ENCODE measurements around the gene MFN1. TPM values are rescaled to one million over a fixed set of nuclear protein-coding genes. Genes with fewer than 3 reads are reported as not detected.

The MFN1 gene
- total RNA-seq, 1 donor from 2014 or later = 56.9 TPM

- DNase-seq (ENCODE audit: extremely low spot score, unreplicated experiment) = no peak
- no peak for TF ChIP-seq CTCF (IDR thresholded peaks at IDR 0.05)
- no peaks in the 10 kb centered on the region for H3K27me3 Mint-ChIP-seq (ENCODE audit: unreplicated experiment)
- H3K4me3 Mint-ChIP-seq (ENCODE audit: unreplicated experiment) = no peak overlapping the region
- peaks cover 44% of the 10 kb centered on the region for H3K36me3 Mint-ChIP-seq (ENCODE audit: unreplicated experiment)
- H3K9me3 Mint-ChIP-seq (ENCODE audit: unreplicated experiment) = no peaks in the 10 kb centered on the region
- peaks cover 2% of the 10 kb centered on the region for H3K4me1 Mint-ChIP-seq (ENCODE audit: unreplicated experiment)
- no peak overlapping the region for H3K27ac Mint-ChIP-seq (ENCODE audit: unreplicated experiment)
Observed at GRCh38 chr3:179401561-179401960, 54.1 kb downstream of the MFN1 start.

- H3K27me3 Mint-ChIP-seq (ENCODE audit: unreplicated experiment) = no peaks in the 10 kb centered on the region
Observed at GRCh38 chr3:179402963-179403362, 55.5 kb downstream of the MFN1 start.

GRCh38 chr3:179404307-179404706 lies 56.8 kb downstream of the MFN1 start:
- TF ChIP-seq CTCF (IDR thresholded peaks at IDR 0.05) = no peak
- no peaks in the 10 kb centered on the region for H3K27me3 Mint-ChIP-seq (ENCODE audit: unreplicated experiment)
- no peaks in the 10 kb centered on the region for H3K4me1 Mint-ChIP-seq (ENCODE audit: unreplicated experiment)
- no peaks in the 10 kb centered on the region for H3K9me3 Mint-ChIP-seq (ENCODE audit: unreplicated experiment)
- no peak overlapping the region for H3K27ac Mint-ChIP-seq (ENCODE audit: unreplicated experiment)
- no peak for DNase-seq (ENCODE audit: extremely low spot score, unreplicated experiment)
- H3K36me3 Mint-ChIP-seq (ENCODE audit: unreplicated experiment) = peaks cover 34% of the 10 kb centered on the region
- H3K4me3 Mint-ChIP-seq (ENCODE audit: unreplicated experiment) = no peak overlapping the region

More at GRCh38 chr3:179402963-179403362, 55.5 kb downstream of the MFN1 start:
- DNase-seq (ENCODE audit: extremely low spot score, unreplicated experiment) = no peak
- Mint-ChIP-seq H3K27ac (ENCODE audit: unreplicated experiment) (peak overlapping the region; percentile 36), H3K4me3 (ENCODE audit: unreplicated experiment) (no peak overlapping the region), H3K4me1 (ENCODE audit: unreplicated experiment) (peaks cover 2% of the 10 kb centered on the region), H3K9me3 (ENCODE audit: unreplicated experiment) (no peaks in the 10 kb centered on the region), H3K36me3 (ENCODE audit: unreplicated experiment) (peaks cover 37% of the 10 kb centered on the region)
- TF ChIP-seq CTCF (IDR thresholded peaks at IDR 0.05) = no peak

- H3K4me1 Mint-ChIP-seq (ENCODE audit: unreplicated experiment) = no peaks in the 10 kb centered on the region
- no peak for TF ChIP-seq CTCF (IDR thresholded peaks at IDR 0.05)
- DNase-seq (ENCODE audit: extremely low spot score, unreplicated experiment) = no peak
- H3K27me3 Mint-ChIP-seq (ENCODE audit: unreplicated experiment) = no peaks in the 10 kb centered on the region
- H3K27ac Mint-ChIP-seq (ENCODE audit: unreplicated experiment) = peak overlapping the region; percentile 42
- no peak overlapping the region for H3K4me3 Mint-ChIP-seq (ENCODE audit: unreplicated experiment)
- no peaks in the 10 kb centered on the region for H3K9me3 Mint-ChIP-seq (ENCODE audit: unreplicated experiment)
- H3K36me3 Mint-ChIP-seq (ENCODE audit: unreplicated experiment) = peaks cover 26% of the 10 kb centered on the region
Observed at GRCh38 chr3:179410331-179410730, 62.8 kb downstream of the MFN1 start.

- H3K4me1 Mint-ChIP-seq (ENCODE audit: unreplicated experiment) = no peaks in the 10 kb centered on the region
- H3K27ac Mint-ChIP-seq (ENCODE audit: unreplicated experiment) = peak overlapping the region; percentile 42
- H3K27me3 Mint-ChIP-seq (ENCODE audit: unreplicated experiment) = no peaks in the 10 kb centered on the region
- H3K4me3 Mint-ChIP-seq (ENCODE audit: unreplicated experiment) = no peak overlapping the region
- no peaks in the 10 kb centered on the region for H3K9me3 Mint-ChIP-seq (ENCODE audit: unreplicated experiment)
- no peak for DNase-seq (ENCODE audit: extremely low spot score, unreplicated experiment)
- peaks cover 25% of the 10 kb centered on the region for H3K36me3 Mint-ChIP-seq (ENCODE audit: unreplicated experiment)
- TF ChIP-seq CTCF (IDR thresholded peaks at IDR 0.05) = no peak
Observed at GRCh38 chr3:179410999-179411398, 63.5 kb downstream of the MFN1 start.
